Activated T-helper 17 cell treated with anti-CD3 and anti-CD28 coated beads, Interleukin-2, amount 50 U/mL, for 72 hours (primary cell): ENCODE results near the gene WDR73. TPM values are rescaled to one million over a fixed set of nuclear protein-coding genes. Genes with fewer than 3 reads are reported as not detected.

Source experiments
- ATAC-seq: fragments of 150-1000 bp; cut with Tn5 transposase; replicated peaks from 2 replicates; pipeline ENCODE4 v1.10.0; 2021; ENCODE audit warnings: mild to moderate bottlenecking, moderate library complexity
- H3K27ac Mint-ChIP-seq: one replicate; pipeline ENCODE4 v1.8.0; 2022; ENCODE audit warnings: mixed read lengths
- H3K27me3 Mint-ChIP-seq: one replicate; pipeline ENCODE4 v1.8.0; 2022; ENCODE audit warnings: mixed read lengths
- H3K36me3 Mint-ChIP-seq: one replicate; pipeline ENCODE4 v1.8.0; 2022; ENCODE audit warnings: low read depth, mild to moderate bottlenecking, mixed read lengths
- H3K4me1 Mint-ChIP-seq: one replicate; pipeline ENCODE4 v1.8.0; 2022; ENCODE audit warnings: mixed read lengths
- H3K4me3 Mint-ChIP-seq: one replicate; pipeline ENCODE4 v1.8.0; 2022; ENCODE audit warnings: mild to moderate bottlenecking, mixed read lengths
- H3K9me3 Mint-ChIP-seq: one replicate; pipeline ENCODE4 v1.8.0; 2022; ENCODE audit warnings: mixed read lengths
- total RNA-seq, 2 donors: library from RNA; stranded (reverse); gene quantifications; one replicate each; pipeline ENCODE4 v1.2.3, GENCODE V29; 2022

WDR73 gene
- total RNA-seq, 2 donors from 2014 or later = 14.8 to 22.5 TPM

DNA sequence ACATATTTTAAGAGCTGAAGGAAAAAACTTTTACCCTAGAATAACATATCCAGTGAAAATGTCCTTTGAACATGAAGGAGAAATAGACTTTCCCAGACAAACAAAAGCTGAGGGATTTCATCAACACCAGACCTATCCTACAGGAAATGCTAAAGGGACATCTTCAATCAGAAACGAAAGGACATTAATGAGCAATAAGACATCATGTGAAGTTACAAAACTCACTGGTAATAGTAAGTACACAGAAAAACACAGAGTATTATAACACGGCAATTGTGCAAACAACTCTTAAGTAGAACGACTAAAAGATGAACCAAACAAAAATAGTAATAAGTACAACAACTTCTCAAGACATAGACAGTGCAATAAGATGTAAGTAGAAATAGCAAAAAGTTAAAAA lies 56.8 kb downstream of the WDR73 start:
- Mint-ChIP-seq H3K36me3 (no peaks in the 10 kb centered on the region), H3K4me3 (no peak overlapping the region), H3K9me3 (no peaks in the 10 kb centered on the region), H3K4me1 (peaks cover 18% of the 10 kb centered on the region), H3K27ac (no peak overlapping the region), H3K27me3 (no peaks in the 10 kb centered on the region)
- no peak for ATAC-seq

- ATAC-seq = no peak
- Mint-ChIP-seq H3K9me3 (no peaks in the 10 kb centered on the region), H3K4me3 (no peak overlapping the region), H3K36me3 (no peaks in the 10 kb centered on the region), H3K27ac (no peak overlapping the region), H3K4me1 (peaks cover 18% of the 10 kb centered on the region), H3K27me3 (no peaks in the 10 kb centered on the region)
Observed at GRCh38 chr15:84595660-84596059, 58.4 kb downstream of the WDR73 start.

GRCh38 chr15:84594617-84595290 lies 59.3 kb downstream of the WDR73 start:
- Mint-ChIP-seq H3K9me3 (no peaks in the 10 kb centered on the region), H3K4me3 (no peak overlapping the region), H3K27ac (peak overlapping the region; percentile 42), H3K27me3 (no peaks in the 10 kb centered on the region), H3K4me1 (peaks cover 18% of the 10 kb centered on the region), H3K36me3 (no peaks in the 10 kb centered on the region)
- no peak for ATAC-seq

DNA sequence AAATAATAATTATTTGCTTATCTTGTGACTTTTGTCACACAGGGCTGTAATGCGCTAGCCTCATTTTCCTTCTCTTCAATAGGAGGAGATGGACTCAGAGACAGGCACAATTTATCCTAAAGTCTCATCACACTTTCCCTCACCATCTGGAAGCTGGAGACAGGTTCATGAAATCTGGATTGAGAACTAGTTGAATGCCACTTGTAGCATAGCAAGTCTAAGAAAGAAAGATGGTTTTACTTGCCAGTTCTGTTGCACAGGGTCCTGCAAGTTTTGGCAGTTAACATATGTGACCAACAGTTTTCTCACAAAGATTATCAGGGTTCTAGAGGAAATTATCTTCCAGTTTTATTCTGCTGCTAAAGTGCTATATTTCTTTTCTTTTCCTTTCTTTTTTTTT lies 62.3 kb downstream of the WDR73 start:
- Mint-ChIP-seq H3K4me3 (no peak overlapping the region), H3K27me3 (peaks cover 5% of the 10 kb centered on the region), H3K36me3 (no peaks in the 10 kb centered on the region), H3K4me1 (peaks cover 6% of the 10 kb centered on the region), H3K9me3 (no peaks in the 10 kb centered on the region), H3K27ac (no peak overlapping the region)
- no peak for ATAC-seq

GRCh38 chr15:84590406-84590805 lies 63.7 kb downstream of the WDR73 start:
- Mint-ChIP-seq H3K27me3 (peaks cover 7% of the 10 kb centered on the region), H3K4me1 (peaks cover 6% of the 10 kb centered on the region), H3K36me3 (no peaks in the 10 kb centered on the region), H3K27ac (no peak overlapping the region), H3K9me3 (no peaks in the 10 kb centered on the region), H3K4me3 (no peak overlapping the region)
- ATAC-seq = no peak

Other genes with a start within 250 kb of the WDR73 start
- 10 to 100 TPM in 1 of 2 donors, 1 to 10 TPM in 1; 9.0 to 14.1 TPM for gene ZSCAN2, start 53.3 kb downstream of the WDR73 start, total RNA-seq
- 1 to 10 TPM; 7.8 TPM for gene NMB, start 3.9 kb upstream of the WDR73 start, total RNA-seq
- gene SEC11A, start 61.9 kb upstream of the WDR73 start, total RNA-seq = 100 to 1,000 TPM; 111 to 116 TPM
- gene ZNF592, start 94.3 kb upstream of the WDR73 start, total RNA-seq = 10 to 100 TPM; 23.8 to 36.8 TPM
- gene ALPK3, start 163.1 kb upstream of the WDR73 start, total RNA-seq = 1 to 10 TPM in 1 of 2 donors, under 1 TPM in 1; 0.29 to 1.1 TPM
- not detected for gene SLC28A1, start 230.4 kb upstream of the WDR73 start, total RNA-seq